Stimulated activated naive CD8-positive, alpha-beta T cell treated with anti-CD3 and anti-CD28 coated beads, Interleukin-15, Interleukin-2, amounts not matched to agents 100 ng/mL and 50 ng/mL, for 24 hours (primary cell): ENCODE results near the gene RSPH9.
"Not testable (repeated sequence)": the region's sequence is repeated elsewhere in the genome, so short reads cannot be mapped to it uniquely, and the experiment has no call there.

Source experiments
- H3K27ac Mint-ChIP-seq: one replicate; pipeline ENCODE4 v1.8.0; 2021; ENCODE audit warnings: mild to moderate bottlenecking, mixed read lengths
- H3K27me3 Mint-ChIP-seq: one replicate; pipeline ENCODE4 v1.8.0; 2021; ENCODE audit warnings: mixed read lengths
- H3K36me3 Mint-ChIP-seq: one replicate; pipeline ENCODE4 v1.8.0; 2021; ENCODE audit warnings: low read depth, mixed read lengths
- H3K4me1 Mint-ChIP-seq: one replicate; pipeline ENCODE4 v1.8.0; 2021; ENCODE audit warnings: low read depth, mixed read lengths
- H3K4me3 Mint-ChIP-seq: one replicate; pipeline ENCODE4 v1.8.0; 2021; ENCODE audit warnings: mild to moderate bottlenecking, mixed read lengths
- H3K9me3 Mint-ChIP-seq: one replicate; pipeline ENCODE4 v1.8.0; 2021; ENCODE audit warnings: mixed read lengths

Gene RSPH9

GRCh38 chr6:43623880-43624785, 20.7 kb upstream of the RSPH9 start:
- no peaks in the 10 kb centered on the region for H3K27me3 Mint-ChIP-seq
- no peak overlapping the region for H3K4me3 Mint-ChIP-seq
- peaks cover 58% of the 10 kb centered on the region for H3K36me3 Mint-ChIP-seq
- H3K9me3 Mint-ChIP-seq, result no peaks in the 10 kb centered on the region
- H3K27ac Mint-ChIP-seq, result no peak overlapping the region
- H3K4me1 Mint-ChIP-seq, result peaks cover 24% of the 10 kb centered on the region

DNA sequence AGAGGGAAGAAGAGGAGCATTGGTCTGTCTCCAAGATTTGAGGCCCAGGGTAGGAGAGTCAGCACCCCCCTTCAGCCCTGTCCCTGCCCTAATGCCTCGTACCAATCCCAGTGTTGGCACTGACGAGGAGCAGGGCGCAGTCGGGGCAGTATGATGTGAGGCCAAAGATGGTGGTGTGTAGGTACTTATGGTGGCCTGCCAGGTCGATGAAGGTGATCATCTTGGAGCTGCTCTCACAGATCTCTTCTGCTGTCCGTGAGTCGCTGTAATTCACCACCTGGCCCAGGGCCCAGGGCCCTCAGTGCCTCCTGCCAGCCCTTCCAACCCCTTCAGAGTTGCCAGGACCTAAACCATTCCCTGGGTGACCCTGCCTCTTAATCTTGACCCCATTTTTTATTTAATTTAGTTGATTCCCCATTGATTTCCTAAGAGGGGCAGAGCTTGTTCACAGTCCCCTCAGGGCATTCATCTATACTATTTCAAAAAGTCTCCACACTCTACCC, 20.0 kb upstream of the RSPH9 start:
- Mint-ChIP-seq H3K27ac (no peak overlapping the region), H3K4me3 (no peak overlapping the region), H3K36me3 (peaks cover 53% of the 10 kb centered on the region), H3K9me3 (no peaks in the 10 kb centered on the region), H3K27me3 (no peaks in the 10 kb centered on the region), H3K4me1 (peaks cover 24% of the 10 kb centered on the region)

GRCh38 chr6:43625393-43625992, 19.3 kb upstream of the RSPH9 start:
- Mint-ChIP-seq H3K27ac (no peak overlapping the region), H3K9me3 (no peaks in the 10 kb centered on the region), H3K4me1 (peaks cover 30% of the 10 kb centered on the region), H3K4me3 (no peak overlapping the region), H3K36me3 (peaks cover 53% of the 10 kb centered on the region), H3K27me3 (no peaks in the 10 kb centered on the region)

DNA sequence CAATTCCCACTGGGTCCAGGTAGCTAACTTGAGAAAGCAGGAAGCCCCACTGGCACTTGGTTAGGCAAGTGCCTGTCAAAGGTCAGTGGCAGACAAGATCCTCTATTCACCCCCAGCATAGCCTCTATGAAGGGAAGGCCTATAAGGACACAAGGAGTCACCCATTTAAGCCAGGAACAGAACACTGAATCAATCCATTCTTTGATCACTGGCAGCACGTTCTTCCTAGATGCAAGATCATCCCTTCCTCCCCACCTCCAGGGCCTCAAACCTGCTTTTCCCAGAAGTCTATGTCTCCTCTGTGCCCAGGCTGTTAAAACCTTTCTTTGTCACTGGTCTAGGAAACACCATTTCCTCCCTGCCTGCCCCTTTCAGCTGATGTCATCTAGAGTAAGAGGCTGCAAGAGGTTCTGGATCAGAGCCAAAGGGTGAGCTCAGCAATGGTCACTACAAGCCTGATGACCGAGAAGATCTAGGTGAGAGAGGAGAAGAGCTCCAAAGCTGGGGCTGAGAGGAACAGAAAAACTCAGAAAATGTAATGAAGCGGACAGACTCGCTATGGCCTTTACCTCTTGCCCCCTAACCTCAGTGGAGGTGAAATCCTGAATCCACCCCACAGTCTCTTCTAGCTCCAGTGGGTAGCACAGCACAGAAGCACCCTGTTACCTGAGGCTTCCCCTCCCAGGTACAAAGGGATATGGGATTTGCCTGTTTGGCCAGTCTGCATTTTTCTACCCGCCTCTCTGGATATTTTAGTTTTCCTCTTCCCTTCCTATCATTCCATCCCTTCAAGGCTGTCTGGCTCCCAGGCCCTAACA, 17.6 kb upstream of the RSPH9 start:
- Mint-ChIP-seq H3K4me3 (peak overlapping the region; percentile 96), H3K36me3 (peaks cover 50% of the 10 kb centered on the region), H3K4me1 (peaks cover 35% of the 10 kb centered on the region), H3K9me3 (no peaks in the 10 kb centered on the region), H3K27me3 (no peaks in the 10 kb centered on the region), H3K27ac (peak overlapping the region; percentile 84)

DNA sequence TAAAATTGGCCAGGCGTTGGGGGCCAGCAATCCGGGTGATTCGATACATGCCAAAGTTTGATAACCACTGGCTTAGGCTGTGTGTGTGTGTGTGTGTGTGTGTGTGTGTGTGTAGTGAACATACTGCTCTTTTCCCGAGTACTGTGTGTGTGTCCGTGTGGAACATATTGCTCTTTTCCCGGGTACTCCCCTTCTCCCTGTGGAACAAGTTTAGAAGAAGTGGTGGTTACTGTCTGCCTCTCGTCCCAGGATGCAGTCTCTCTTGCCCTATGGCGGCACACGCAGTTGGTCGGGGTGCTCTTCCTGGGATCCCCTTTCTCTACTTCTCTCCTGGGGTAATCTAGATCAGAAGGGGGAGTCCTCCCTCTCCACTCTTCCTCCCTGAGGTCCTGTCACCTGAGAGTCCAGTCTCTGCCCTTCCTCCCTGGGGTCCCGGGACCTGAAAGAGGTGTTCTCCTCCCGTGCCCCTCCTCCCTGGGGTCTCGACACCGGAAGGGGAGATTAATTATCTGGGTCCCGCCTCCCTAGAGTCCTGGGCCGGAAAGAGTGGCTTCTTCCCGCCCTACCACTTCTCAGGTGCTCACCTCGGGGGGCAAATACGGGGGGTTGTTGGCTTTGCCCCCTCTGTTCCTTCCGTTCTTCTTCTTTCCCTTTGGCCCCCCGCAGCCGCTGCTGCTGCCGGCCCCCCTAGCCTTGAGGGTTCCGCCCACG, 16.3 kb upstream of the RSPH9 start:
- Mint-ChIP-seq H3K9me3 (no peaks in the 10 kb centered on the region), H3K4me1 (peaks cover 35% of the 10 kb centered on the region), H3K27ac (peak overlapping the region; percentile 82), H3K36me3 (peaks cover 39% of the 10 kb centered on the region), H3K4me3 (peak overlapping the region; percentile 96), H3K27me3 (no peaks in the 10 kb centered on the region)

DNA sequence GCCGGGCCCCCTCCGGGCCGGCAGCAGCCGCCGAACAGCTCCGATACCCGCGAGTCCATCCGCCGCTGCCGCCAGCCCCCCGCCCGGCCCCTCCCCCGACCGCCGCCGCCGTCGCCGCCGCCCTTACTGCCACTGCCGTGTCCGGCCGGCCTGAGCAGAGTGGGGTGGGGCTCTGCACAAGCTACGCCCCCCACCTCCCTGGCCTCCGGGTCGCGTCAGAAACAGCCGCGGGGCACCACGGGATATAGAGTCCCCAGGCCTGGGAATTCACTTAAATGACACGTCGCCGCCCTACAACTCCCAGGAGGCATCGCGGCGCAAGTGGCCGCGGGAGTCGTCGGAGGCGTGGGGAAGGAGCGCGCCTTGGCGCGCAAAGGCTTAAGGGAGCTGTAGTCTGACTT, 15.7 kb upstream of the RSPH9 start, which contains the start of gene GTPBP2:
GTPBP2 (minus strand) TSS at position 161 of the 401 bp plus-strand sequence; CDS start at position 59, 102 bp downstream.
- H3K4me1 Mint-ChIP-seq, result peaks cover 35% of the 10 kb centered on the region
- peak within 1 kb of the TSS; percentile 96 for H3K27ac Mint-ChIP-seq
- no peaks in the 10 kb centered on the region for H3K9me3 Mint-ChIP-seq
- no peaks in the 10 kb centered on the region for H3K27me3 Mint-ChIP-seq
- H3K36me3 Mint-ChIP-seq, result peaks cover 34% of the 10 kb centered on the region
- peak within 1 kb of the TSS; percentile 96 for H3K4me3 Mint-ChIP-seq

- Mint-ChIP-seq H3K27me3 (no peaks in the 10 kb centered on the region), H3K4me1 (peaks cover 36% of the 10 kb centered on the region), H3K27ac (peak overlapping the region; percentile 96), H3K4me3 (peak overlapping the region; percentile 96), H3K9me3 (no peaks in the 10 kb centered on the region), H3K36me3 (peaks cover 30% of the 10 kb centered on the region)
Measured at GRCh38 chr6:43629505-43630300, 15.1 kb upstream of the RSPH9 start.

DNA sequence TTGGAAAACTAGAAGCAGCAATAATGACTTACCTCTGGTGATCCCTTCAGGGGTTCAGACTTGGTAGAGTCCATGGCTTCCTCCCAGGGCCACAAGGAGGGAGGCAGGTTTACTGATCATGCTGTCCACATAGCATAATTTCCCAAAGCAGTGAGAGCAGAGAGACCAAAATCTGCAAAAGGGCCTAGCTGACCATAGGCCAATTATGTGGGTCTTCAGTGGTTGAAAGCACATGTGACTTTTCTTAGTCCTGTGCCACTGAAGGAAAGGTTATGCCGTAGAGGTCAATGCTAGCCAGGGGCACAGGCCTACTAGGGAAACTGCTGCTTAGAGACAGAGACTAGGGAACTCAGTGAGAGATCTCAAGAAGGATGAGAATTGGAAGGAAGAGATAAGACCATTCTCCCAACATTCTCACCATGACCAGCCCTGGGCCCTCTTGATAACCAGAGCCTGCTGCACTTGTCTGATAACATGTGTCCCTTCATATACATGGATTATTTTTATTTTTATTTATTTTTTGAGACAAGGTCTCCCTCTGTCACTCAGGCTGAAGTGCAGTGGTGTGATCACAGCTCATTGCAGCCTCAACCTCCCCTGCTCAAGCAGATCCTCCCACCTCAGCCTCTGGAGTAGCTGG, 13.7 kb upstream of the RSPH9 start:
- Mint-ChIP-seq H3K27ac (no peak overlapping the region), H3K4me3 (no peak overlapping the region), H3K9me3 (no peaks in the 10 kb centered on the region), H3K36me3 (peaks cover 19% of the 10 kb centered on the region), H3K4me1 (peaks cover 50% of the 10 kb centered on the region), H3K27me3 (no peaks in the 10 kb centered on the region)

DNA sequence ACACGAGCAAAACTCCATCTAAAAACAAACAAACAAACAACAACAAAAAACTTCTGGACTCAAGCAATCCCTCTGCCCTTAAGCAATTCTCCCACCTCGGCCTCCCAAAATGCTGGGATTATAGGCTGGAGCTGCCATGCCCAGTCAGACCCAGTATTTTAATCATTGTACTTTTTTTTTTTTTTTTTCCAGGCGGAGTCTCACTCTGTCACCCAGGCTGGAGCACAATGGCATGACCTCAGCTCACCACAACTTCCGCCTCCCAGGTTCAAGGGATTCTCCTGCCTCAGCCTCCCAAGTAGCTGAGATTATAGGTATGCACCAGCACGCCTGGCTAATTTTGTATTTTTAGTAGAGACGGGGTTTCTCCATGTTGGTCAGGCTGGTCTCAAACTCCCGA, 11.8 kb upstream of the RSPH9 start:
- H3K4me3 Mint-ChIP-seq, H3K27ac Mint-ChIP-seq, H3K27me3 Mint-ChIP-seq, H3K36me3 Mint-ChIP-seq, H3K9me3 Mint-ChIP-seq: not testable (repeated sequence)
- peaks cover 46% of the 10 kb centered on the region for H3K4me1 Mint-ChIP-seq

DNA sequence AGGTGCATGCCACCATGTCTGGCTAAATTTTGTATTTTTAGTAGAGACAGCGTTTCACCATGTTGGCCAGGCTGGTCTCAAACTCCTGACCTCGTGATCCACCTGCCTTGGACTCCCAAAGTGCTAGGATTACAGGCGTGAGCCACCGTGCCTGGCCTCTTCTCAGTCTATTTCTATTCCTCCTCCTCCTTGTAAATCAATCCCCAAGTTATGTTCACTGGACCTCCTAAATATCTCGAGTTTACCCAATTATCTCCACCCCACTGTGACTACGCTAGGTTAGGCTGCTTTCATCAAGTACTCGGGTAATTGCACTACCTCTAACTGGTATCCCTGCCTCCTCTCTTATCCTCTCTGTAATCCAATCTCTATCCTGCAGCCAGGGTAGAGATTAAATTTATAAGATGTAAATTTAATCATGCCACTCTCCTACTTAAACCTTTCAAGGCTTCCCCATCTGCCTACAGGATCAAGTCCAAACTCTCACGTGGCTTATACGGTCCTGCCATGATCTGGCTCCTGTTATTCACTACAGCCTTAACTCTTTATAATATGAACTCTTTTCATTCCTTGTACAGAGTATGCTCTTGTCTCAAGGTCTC, 10.0 kb upstream of the RSPH9 start:
- peaks cover 57% of the 10 kb centered on the region for H3K4me1 Mint-ChIP-seq
- peaks cover 16% of the 10 kb centered on the region for H3K36me3 Mint-ChIP-seq
- H3K27ac Mint-ChIP-seq, result peak overlapping the region; percentile 94
- no peaks in the 10 kb centered on the region for H3K27me3 Mint-ChIP-seq
- H3K4me3 Mint-ChIP-seq, result peak overlapping the region; percentile 96
- no peaks in the 10 kb centered on the region for H3K9me3 Mint-ChIP-seq

GRCh38 chr6:43635387-43636307, 9.2 kb upstream of the RSPH9 start, which contains the start of gene MAD2L1BP:
Gene MAD2L1BP (plus strand): TSS chr6:43635840. CDS start chr6:43635876, 36 bp downstream.
- Mint-ChIP-seq H3K4me1 (peaks cover 59% of the 10 kb centered on the region), H3K9me3 (no peaks in the 10 kb centered on the region), H3K27ac (peak within 1 kb of the TSS; percentile 94), H3K27me3 (no peaks in the 10 kb centered on the region), H3K36me3 (peaks cover 25% of the 10 kb centered on the region), H3K4me3 (peak within 1 kb of the TSS; percentile 96)

DNA sequence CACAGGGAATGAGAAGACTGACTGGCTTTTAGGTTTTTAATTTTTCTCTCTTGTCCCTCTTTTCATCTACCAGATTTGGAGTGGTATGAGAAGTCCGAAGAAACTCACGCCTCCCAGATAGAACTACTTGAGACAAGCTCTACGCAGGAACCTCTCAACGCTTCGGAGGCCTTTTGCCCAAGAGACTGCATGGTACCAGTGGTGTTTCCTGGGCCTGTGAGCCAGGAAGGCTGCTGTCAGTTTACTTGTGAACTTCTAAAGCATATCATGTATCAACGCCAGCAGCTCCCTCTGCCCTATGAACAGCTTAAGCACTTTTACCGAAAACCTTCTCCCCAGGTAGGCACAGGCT, 8.6 kb upstream of the RSPH9 start:
- H3K36me3 Mint-ChIP-seq, result peaks cover 29% of the 10 kb centered on the region
- peak overlapping the region; percentile 94 for H3K27ac Mint-ChIP-seq

More for the DNA sequence above, 8.6 kb upstream of the RSPH9 start:
- Mint-ChIP-seq H3K4me1 (peaks cover 55% of the 10 kb centered on the region), H3K27me3 (no peaks in the 10 kb centered on the region), H3K4me3 (peak overlapping the region; percentile 96), H3K9me3 (no peaks in the 10 kb centered on the region)
